GM06990 (cell line): ENCODE results near the gene MRFAP1L1.

Source experiments
- DNase-seq: peaks from one replicate; pipeline ENCODE4 v3.0.0-alpha.2; 2011; ENCODE audit not compliant: insufficient read length; ENCODE audit errors: extremely low read depth
- H3K27me3 ChIP-seq: replicated peaks from 2 replicates; pipeline ENCODE4 v1.6.0; 2011; ENCODE audit warnings: low read length; ENCODE audit not compliant: control insufficient read depth, insufficient read depth
- H3K36me3 ChIP-seq: 2 replicates; pipeline ENCODE4 v1.5.1; 2011; ENCODE audit warnings: low read length; ENCODE audit not compliant: control insufficient read depth, insufficient read depth
- H3K4me3 ChIP-seq: replicated peaks from 2 replicates; pipeline ENCODE4 v1.5.1; 2011; ENCODE audit warnings: low read depth, mild to moderate bottlenecking, control low read depth, low read length
- TF ChIP-seq, protein P1 (sequence below): IDR thresholded peaks from 2 replicates; pipeline ENCODE4 v1.5.1; 2011; ENCODE audit warnings: low read length, control low read depth, mild to moderate bottlenecking, inconsistent platforms; ENCODE audit not compliant: insufficient read depth, poor library complexity, severe bottlenecking

The MRFAP1L1 gene

DNA sequence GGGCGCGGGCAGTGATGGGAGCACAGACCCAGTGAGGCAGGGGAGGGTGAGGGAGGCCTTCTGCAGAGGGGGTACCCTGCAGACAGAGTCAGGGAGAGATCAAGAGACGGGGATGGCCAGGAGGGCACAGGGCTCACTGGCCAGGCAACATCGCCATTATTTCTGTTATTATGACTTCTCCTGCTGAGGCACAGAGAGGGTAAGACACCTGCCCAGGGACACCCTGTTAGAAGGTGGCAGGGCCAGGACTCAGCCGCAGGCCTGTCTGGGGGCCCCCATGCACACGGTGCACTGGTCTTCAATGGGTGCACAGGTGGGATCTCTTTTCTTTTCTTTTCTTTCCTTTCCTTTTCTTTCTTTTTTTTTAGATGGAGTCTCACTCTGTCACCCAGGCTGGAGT is 22.1 kb upstream of the MRFAP1L1 start:
- no peak for DNase-seq
- H3K4me3 ChIP-seq = no peak overlapping the region
- no peaks in the 10 kb centered on the region for H3K27me3 ChIP-seq
- TF ChIP-seq, protein P1, sequence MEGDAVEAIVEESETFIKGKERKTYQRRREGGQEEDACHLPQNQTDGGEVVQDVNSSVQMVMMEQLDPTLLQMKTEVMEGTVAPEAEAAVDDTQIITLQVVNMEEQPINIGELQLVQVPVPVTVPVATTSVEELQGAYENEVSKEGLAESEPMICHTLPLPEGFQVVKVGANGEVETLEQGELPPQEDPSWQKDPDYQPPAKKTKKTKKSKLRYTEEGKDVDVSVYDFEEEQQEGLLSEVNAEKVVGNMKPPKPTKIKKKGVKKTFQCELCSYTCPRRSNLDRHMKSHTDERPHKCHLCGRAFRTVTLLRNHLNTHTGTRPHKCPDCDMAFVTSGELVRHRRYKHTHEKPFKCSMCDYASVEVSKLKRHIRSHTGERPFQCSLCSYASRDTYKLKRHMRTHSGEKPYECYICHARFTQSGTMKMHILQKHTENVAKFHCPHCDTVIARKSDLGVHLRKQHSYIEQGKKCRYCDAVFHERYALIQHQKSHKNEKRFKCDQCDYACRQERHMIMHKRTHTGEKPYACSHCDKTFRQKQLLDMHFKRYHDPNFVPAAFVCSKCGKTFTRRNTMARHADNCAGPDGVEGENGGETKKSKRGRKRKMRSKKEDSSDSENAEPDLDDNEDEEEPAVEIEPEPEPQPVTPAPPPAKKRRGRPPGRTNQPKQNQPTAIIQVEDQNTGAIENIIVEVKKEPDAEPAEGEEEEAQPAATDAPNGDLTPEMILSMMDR = no peak
- no peaks in the 10 kb centered on the region for H3K36me3 ChIP-seq

DNA sequence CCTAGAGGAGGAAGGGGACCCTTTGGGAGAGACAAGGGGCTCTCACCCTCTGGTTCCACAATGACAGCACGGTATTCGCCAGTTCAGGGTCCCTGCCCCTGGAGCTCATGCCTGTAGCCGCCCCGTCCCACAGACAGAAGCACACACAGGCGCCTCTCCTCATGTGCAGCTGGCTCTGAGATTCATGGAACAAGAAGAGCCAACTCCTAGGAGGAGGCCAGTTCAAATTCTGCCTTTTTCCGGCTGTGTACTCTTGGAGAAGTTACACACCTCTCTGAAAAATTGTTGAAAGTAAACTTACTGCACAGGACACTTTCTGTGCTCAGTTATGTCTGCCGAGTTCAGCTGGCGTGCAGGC is 21.6 kb upstream of the MRFAP1L1 start:
- TF ChIP-seq, protein P1 = no peak
- no peak for DNase-seq
- no peak overlapping the region for H3K4me3 ChIP-seq
- no peaks in the 10 kb centered on the region for H3K27me3 ChIP-seq
- no peaks in the 10 kb centered on the region for H3K36me3 ChIP-seq

DNA sequence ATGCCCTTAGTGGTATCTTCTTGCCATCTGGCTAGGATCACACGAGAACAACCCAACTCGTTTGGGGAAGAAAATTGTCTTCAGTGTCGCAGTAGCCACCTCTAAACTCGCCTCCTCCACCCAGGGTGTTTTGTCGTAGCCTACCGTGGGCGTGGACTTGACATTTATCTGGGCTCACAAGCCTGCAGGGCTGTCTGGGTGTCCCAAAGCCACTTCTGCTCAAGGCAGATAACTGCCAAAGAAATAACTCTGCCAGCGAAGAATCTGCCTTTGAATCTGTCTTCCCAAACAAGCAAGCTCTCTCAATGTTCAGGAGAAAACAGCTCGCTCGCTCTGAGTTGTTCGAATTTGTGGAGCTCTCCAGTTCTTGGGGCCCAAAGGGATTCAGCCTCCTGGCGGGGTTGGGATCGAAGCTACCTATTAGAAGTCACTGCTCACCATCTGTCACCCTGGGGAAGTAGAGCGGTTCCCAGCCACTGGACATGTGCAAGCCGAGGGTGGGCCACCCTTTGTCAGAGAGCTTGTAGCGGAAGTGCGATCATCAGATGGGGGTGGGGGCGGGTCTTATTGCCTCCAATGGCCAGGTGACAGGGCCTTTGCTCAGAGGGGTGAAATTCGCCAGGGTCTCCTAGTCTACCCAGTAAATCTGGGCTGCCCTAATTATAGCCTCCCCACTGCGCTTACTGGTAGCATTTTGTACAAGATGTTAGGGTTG is 21.1 kb upstream of the MRFAP1L1 start:
- no peak for DNase-seq
- TF ChIP-seq, protein P1 = no peak
- H3K4me3 ChIP-seq = no peak overlapping the region
- H3K27me3 ChIP-seq = no peaks in the 10 kb centered on the region
- H3K36me3 ChIP-seq = no peaks in the 10 kb centered on the region

DNA sequence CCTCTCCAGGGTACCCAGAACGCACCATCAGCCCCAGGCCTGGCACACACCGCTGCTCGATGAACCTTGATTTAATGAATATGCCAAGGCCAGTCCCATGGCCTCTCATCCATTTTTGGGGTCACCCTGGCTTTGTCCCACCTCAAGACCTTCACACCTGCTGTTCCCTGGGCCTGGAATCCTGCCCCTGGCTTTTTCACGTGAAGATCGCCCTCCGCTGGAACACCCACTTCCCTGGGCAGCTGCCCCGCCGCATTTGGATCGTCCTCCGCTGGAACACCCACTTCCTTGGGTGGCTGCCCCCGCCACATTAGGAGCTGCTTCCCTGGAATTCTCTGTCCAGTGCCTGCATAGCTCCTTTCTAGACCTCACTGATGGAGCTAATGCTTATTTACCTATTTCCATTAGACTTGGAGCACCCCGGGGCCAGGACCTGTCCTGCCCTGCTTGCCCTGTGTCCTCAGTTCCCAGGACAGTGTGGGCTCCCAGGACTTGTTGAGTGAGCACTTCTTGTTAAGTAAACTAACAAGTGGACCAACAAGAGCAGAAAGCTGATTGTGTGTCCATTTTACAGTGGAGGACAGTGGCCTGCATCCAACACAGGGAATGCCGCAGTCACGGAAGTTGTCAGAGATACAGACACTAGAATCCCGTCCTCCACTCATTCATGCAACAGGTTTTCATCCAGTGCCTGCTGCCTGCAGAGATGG is 18.8 kb upstream of the MRFAP1L1 start:
- no peak overlapping the region for H3K4me3 ChIP-seq
- H3K36me3 ChIP-seq = no peaks in the 10 kb centered on the region
- TF ChIP-seq, protein P1 = no peak
- no peaks in the 10 kb centered on the region for H3K27me3 ChIP-seq
- DNase-seq = no peak

DNA sequence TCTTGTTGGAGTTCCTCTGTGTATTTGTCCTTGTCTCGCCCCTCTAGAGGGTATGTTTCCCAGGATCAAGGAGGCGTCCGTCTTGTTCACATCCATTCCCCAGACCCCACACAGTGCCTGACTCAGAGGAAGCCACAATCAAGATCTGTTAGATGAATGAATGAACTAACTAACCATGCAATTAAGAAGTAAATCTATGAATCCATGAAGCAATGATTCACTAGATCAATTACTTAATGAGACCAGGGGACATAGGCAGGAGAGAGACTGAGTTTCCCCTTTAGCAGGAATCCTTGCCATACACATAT is 18.2 kb upstream of the MRFAP1L1 start:
- no peaks in the 10 kb centered on the region for H3K27me3 ChIP-seq
- TF ChIP-seq, protein P1 = no peak
- no peak overlapping the region for H3K4me3 ChIP-seq
- no peak for DNase-seq
- no peaks in the 10 kb centered on the region for H3K36me3 ChIP-seq
